Islet precursor cell (in vitro differentiated cells): ENCODE measurements around the gene FBRSL1.
"Not testable (repeated sequence)": the region's sequence is repeated elsewhere in the genome, so short reads cannot be mapped to it uniquely, and the experiment has no call there.

Source experiments
- DNase-seq: peaks from one replicate; pipeline ENCODE4 v3.0.0-alpha.2; 2018

Gene FBRSL1

GRCh38 chr12:132454193-132454932 is 35.6 kb upstream of the FBRSL1 start:
- DNase-seq: no peak

- DNase-seq: no peak
Observed at GRCh38 chr12:132454933-132455418, 35.0 kb upstream of the FBRSL1 start.

- no peak for DNase-seq
Observed at GRCh38 chr12:132455565-132455964, 34.4 kb upstream of the FBRSL1 start.

GRCh38 chr12:132456186-132456943 is 33.6 kb upstream of the FBRSL1 start:
- no peak for DNase-seq

- no peak for DNase-seq
Observed at GRCh38 chr12:132456944-132457495, 32.9 kb upstream of the FBRSL1 start.

- no peak for DNase-seq
Observed at GRCh38 chr12:132458441-132458840, 31.5 kb upstream of the FBRSL1 start.

GRCh38 chr12:132458846-132459641 is 30.9 kb upstream of the FBRSL1 start:
- DNase-seq: no peak

- no peak for DNase-seq
Observed at GRCh38 chr12:132460571-132460970, 29.4 kb upstream of the FBRSL1 start.

- no peak for DNase-seq
Observed at GRCh38 chr12:132461526-132461925, 28.4 kb upstream of the FBRSL1 start.

- no peak for DNase-seq
Observed at GRCh38 chr12:132462788-132463187, 27.2 kb upstream of the FBRSL1 start.

GRCh38 chr12:132463284-132463924 is 26.5 kb upstream of the FBRSL1 start:
- DNase-seq: not testable (repeated sequence)

GRCh38 chr12:132464304-132464703 is 25.6 kb upstream of the FBRSL1 start:
- not testable (repeated sequence) for DNase-seq

- no peak for DNase-seq
Observed at GRCh38 chr12:132464820-132465219, 25.1 kb upstream of the FBRSL1 start.

- DNase-seq: no peak
Observed at GRCh38 chr12:132465269-132466190, 24.4 kb upstream of the FBRSL1 start.

GRCh38 chr12:132466241-132467201 is 23.4 kb upstream of the FBRSL1 start:
- no peak for DNase-seq

GRCh38 chr12:132467511-132467910 is 22.4 kb upstream of the FBRSL1 start:
- DNase-seq: no peak

- DNase-seq: no peak
Observed at GRCh38 chr12:132469423-132469822, 20.5 kb upstream of the FBRSL1 start.

- no peak for DNase-seq
Observed at GRCh38 chr12:132470397-132470796, 19.6 kb upstream of the FBRSL1 start.

GRCh38 chr12:132471011-132471857 is 18.7 kb upstream of the FBRSL1 start:
- no peak for DNase-seq
